Sigmoid colon (tissue), 4 donors: ENCODE data around the gene TNFRSF25.

ENCODE experiments used
- CTCF ChIP-seq, 4 experiments: fragments of 450-650 bp in 3 of 4; fragments of 200-600 bp in 1 of 4; IDR thresholded peaks; one replicate each; pipeline ENCODE4 v1.5.1; 2016 to 2019; ENCODE audit warnings: antibody characterized with exemption in 4 of 4, mild to moderate bottlenecking in 3 of 4, moderate library complexity in 2 of 4
- EP300 ChIP-seq, 4 donors: sonication (generic); formaldehyde crosslinking; IDR thresholded peaks; one replicate each; pipeline ENCODE4 v1.6.1; 2017; ENCODE audit warnings: antibody characterized with exemption in 4 of 4
- POLR2A ChIP-seq, 2 donors: fragments of 450-650 bp; IDR thresholded peaks; one replicate each; pipeline ENCODE4 v1.6.1; 2016; ENCODE audit warnings: antibody characterized with exemption in 2 of 2, mild to moderate bottlenecking in 2 of 2, moderate library complexity in 2 of 2
- POLR2AphosphoS5 ChIP-seq, 4 donors: sonication (generic); formaldehyde crosslinking; IDR thresholded peaks; one replicate each; pipeline ENCODE4 v1.6.1; 2017; ENCODE audit warnings: antibody characterized with exemption in 4 of 4

GRCh38 chr1:6459850-6460265 is 6.1 kb downstream of the TNFRSF25 start:
- TF ChIP-seq EP300 (IDR thresholded peaks at IDR 0.05) (no peak), CTCF (IDR thresholded peaks at IDR 0.05) (no peak), POLR2AphosphoS5 (IDR thresholded peaks at IDR 0.05) (no peak), POLR2A (IDR thresholded peaks at IDR 0.05) (no peak)
